IPS-15b (cell line): ENCODE measurements around the gene AKR1C2.
"Not testable (repeated sequence)": the region's sequence is repeated elsewhere in the genome, so short reads cannot be mapped to it uniquely, and the experiment has no call there.

ENCODE experiments used
- H3K27me3 ChIP-seq: one replicate; pipeline ENCODE4 v1.6.1; 2013; ENCODE audit warnings: low read length; ENCODE audit not compliant: control insufficient read depth, insufficient read depth
- H3K36me3 ChIP-seq: one replicate; pipeline ENCODE4 v1.6.1; 2013; ENCODE audit warnings: low read length; ENCODE audit not compliant: control insufficient read depth, insufficient read depth
- H3K4me1 ChIP-seq: one replicate; pipeline ENCODE4 v1.6.1; 2013; ENCODE audit warnings: mild to moderate bottlenecking, low read length; ENCODE audit not compliant: control insufficient read depth, insufficient read depth
- H3K4me3 ChIP-seq: one replicate; pipeline ENCODE4 v1.5.1; 2013; ENCODE audit warnings: low read depth, low read length
- H3K9ac ChIP-seq: one replicate; pipeline ENCODE4 v1.6.1; 2013; ENCODE audit warnings: low read depth, mild to moderate bottlenecking, low read length
- H3K9me3 ChIP-seq: one replicate; pipeline ENCODE4 v1.6.1; 2013; ENCODE audit warnings: mild to moderate bottlenecking, low read length; ENCODE audit not compliant: control insufficient read depth, insufficient read depth

The AKR1C2 gene

GRCh38 chr10:5004030-5004385 is 351 bp upstream of the AKR1C2 start:
- H3K9ac ChIP-seq = not testable (repeated sequence)

GRCh38 chr10:5002013-5002727 is 1.5 kb downstream of the AKR1C2 start:
- no peaks in the 10 kb centered on the region for H3K4me1 ChIP-seq
- no peak overlapping the region for H3K9ac ChIP-seq
- H3K4me3 ChIP-seq = no peak overlapping the region
- no peaks in the 10 kb centered on the region for H3K27me3 ChIP-seq
- H3K36me3 ChIP-seq = no peaks in the 10 kb centered on the region
- no peaks in the 10 kb centered on the region for H3K9me3 ChIP-seq

More at GRCh38 chr10:5004030-5004385, 351 bp upstream of the AKR1C2 start:
- H3K36me3 ChIP-seq, H3K4me3 ChIP-seq, H3K4me1 ChIP-seq, H3K9me3 ChIP-seq, H3K27me3 ChIP-seq: not testable (repeated sequence)

GRCh38 chr10:4998671-4999070 is 5.0 kb downstream of the AKR1C2 start:
- Histone ChIP-seq H3K27me3 (no peaks in the 10 kb centered on the region), H3K4me3 (no peak overlapping the region), H3K4me1 (no peaks in the 10 kb centered on the region), H3K9ac (no peak overlapping the region), H3K9me3 (no peaks in the 10 kb centered on the region), H3K36me3 (no peaks in the 10 kb centered on the region)

GRCh38 chr10:4994260-4994659 is 9.4 kb downstream of the AKR1C2 start:
- not testable (repeated sequence) for H3K27me3 ChIP-seq, H3K4me1 ChIP-seq, H3K9ac ChIP-seq, H3K4me3 ChIP-seq, H3K36me3 ChIP-seq, H3K9me3 ChIP-seq

GRCh38 chr10:4992564-4992963 is 11.1 kb downstream of the AKR1C2 start:
- not testable (repeated sequence) for H3K9ac ChIP-seq, H3K4me3 ChIP-seq, H3K36me3 ChIP-seq, H3K9me3 ChIP-seq, H3K27me3 ChIP-seq, H3K4me1 ChIP-seq

- not testable (repeated sequence) for H3K9ac ChIP-seq
Measured at GRCh38 chr10:4991463-4991862, 12.2 kb downstream of the AKR1C2 start.

GRCh38 chr10:4990217-4990616 is 13.4 kb downstream of the AKR1C2 start:
- H3K36me3 ChIP-seq = no peaks in the 10 kb centered on the region
- no peaks in the 10 kb centered on the region for H3K27me3 ChIP-seq
- no peak overlapping the region for H3K9ac ChIP-seq
- H3K4me1 ChIP-seq = no peaks in the 10 kb centered on the region
- no peaks in the 10 kb centered on the region for H3K9me3 ChIP-seq
- no peak overlapping the region for H3K4me3 ChIP-seq

More at GRCh38 chr10:4991463-4991862, 12.2 kb downstream of the AKR1C2 start:
- not testable (repeated sequence) for H3K4me3 ChIP-seq, H3K9me3 ChIP-seq, H3K36me3 ChIP-seq, H3K4me1 ChIP-seq, H3K27me3 ChIP-seq

- H3K9ac ChIP-seq, H3K36me3 ChIP-seq, H3K4me3 ChIP-seq, H3K9me3 ChIP-seq, H3K4me1 ChIP-seq, H3K27me3 ChIP-seq: not testable (repeated sequence)
Measured at GRCh38 chr10:4988000-4988641, 15.5 kb downstream of the AKR1C2 start.

GRCh38 chr10:4984971-4985594 is 18.6 kb downstream of the AKR1C2 start:
- no peak overlapping the region for H3K9ac ChIP-seq
- no peaks in the 10 kb centered on the region for H3K4me1 ChIP-seq
- H3K9me3 ChIP-seq = no peaks in the 10 kb centered on the region
- H3K36me3 ChIP-seq = no peaks in the 10 kb centered on the region
- no peaks in the 10 kb centered on the region for H3K27me3 ChIP-seq
- no peak overlapping the region for H3K4me3 ChIP-seq

- Histone ChIP-seq H3K4me3 (no peak overlapping the region), H3K27me3 (no peaks in the 10 kb centered on the region), H3K36me3 (no peaks in the 10 kb centered on the region), H3K9me3 (no peaks in the 10 kb centered on the region), H3K9ac (no peak overlapping the region), H3K4me1 (no peaks in the 10 kb centered on the region)
Measured at GRCh38 chr10:4984223-4984622, 19.4 kb downstream of the AKR1C2 start.

- Histone ChIP-seq H3K27me3 (no peaks in the 10 kb centered on the region), H3K4me1 (no peaks in the 10 kb centered on the region), H3K36me3 (no peaks in the 10 kb centered on the region), H3K9ac (no peak overlapping the region), H3K4me3 (no peak overlapping the region), H3K9me3 (no peaks in the 10 kb centered on the region)
Measured at GRCh38 chr10:4983615-4984216, 19.9 kb downstream of the AKR1C2 start.

GRCh38 chr10:4982764-4983226 is 20.9 kb downstream of the AKR1C2 start:
- no peaks in the 10 kb centered on the region for H3K9me3 ChIP-seq
- no peaks in the 10 kb centered on the region for H3K4me1 ChIP-seq
- no peak overlapping the region for H3K9ac ChIP-seq
- H3K4me3 ChIP-seq = no peak overlapping the region
- no peaks in the 10 kb centered on the region for H3K27me3 ChIP-seq
- H3K36me3 ChIP-seq = no peaks in the 10 kb centered on the region
